Thyroid gland (tissue), 4 donors: Measurements from ENCODE around the gene RPL27A. TPM values are rescaled to one million over a fixed set of nuclear protein-coding genes. Genes with fewer than 3 reads are reported as not detected.
"Not testable (repeated sequence)": the region's sequence is repeated elsewhere in the genome, so short reads cannot be mapped to it uniquely, and the experiment has no call there.

ENCODE experiments used
- DNase-seq, 2 donors: peaks; one replicate each; pipeline ENCODE4 v3.0.0-alpha.2; 2019
- H3K27ac ChIP-seq, 3 donors: fragments of 200-600 bp; sonication (generic); 1 replicate in 2 of 3; 2 replicates in 1 of 3; pipeline ENCODE4 v1.5.1; 2016 to 2019; ENCODE audit warnings: mild to moderate bottlenecking in 1 of 3, moderate library complexity in 1 of 3
- H3K27me3 ChIP-seq: fragments of 200-600 bp; sonication (generic); one replicate; pipeline ENCODE4 v1.5.1; 2019
- H3K36me3 ChIP-seq, 2 donors: fragments of 200-600 bp; sonication (generic); one replicate each; pipeline ENCODE4 v1.5.1; 2016 to 2019
- H3K4me1 ChIP-seq, 2 donors: fragments of 200-600 bp; sonication (generic); one replicate each; pipeline ENCODE4 v1.5.1; 2017 to 2019
- H3K4me3 ChIP-seq, 3 donors: fragments of 200-600 bp; sonication (generic); replicated peaks in 1 of 3; 1 replicate in 2 of 3; 2 replicates in 1 of 3; pipeline ENCODE4 v1.5.1; 2016; ENCODE audit warnings: mild to moderate bottlenecking in 1 of 3
- H3K9me3 ChIP-seq: fragments of 200-600 bp; sonication (generic); one replicate; pipeline ENCODE4 v1.5.1; 2017
- POLR2A ChIP-seq, 2 donors: fragments of 450-650 bp; IDR thresholded peaks; one replicate each; pipeline ENCODE4 v1.6.1; 2017; ENCODE audit warnings: antibody characterized with exemption in 2 of 2, mild to moderate bottlenecking in 2 of 2, moderate library complexity in 1 of 2
- WGBS, 2 donors: methylation state at CpG; one replicate each; pipeline ENCODE4 v1.1.5; 2017; 5-methylcytosine and 5-hydroxymethylcytosine counted together
- intact Hi-C: fragments of 100-400 bp; cut with DNase I; formaldehyde crosslinking; loops from one replicate; pipeline ENCODE4 v1.15.1; 2023
- total RNA-seq, 4 donors: library from RNA; depleted of rRNA; stranded (reverse); fragments of >200 nt; gene quantifications; one replicate each; pipeline ENCODE4 v1.2.3, GENCODE V29; 2016
- TF ChIP-seq, protein P1 (sequence below), 6 experiments: fragments of 200-600 bp in 3 of 6; fragments of 450-650 bp in 3 of 6; sonication (generic) in 3 of 6; IDR thresholded peaks; one replicate each; pipeline ENCODE4 v1.5.1; 2016 to 2019; ENCODE audit warnings: antibody characterized with exemption in 6 of 6, mild to moderate bottlenecking in 2 of 6, inconsistent platforms in 1 of 6, moderate library complexity in 1 of 6

Gene RPL27A
- total RNA-seq, 4 donors from 2014 or later: 1,071 to 3,396 (median 1,647) TPM

DNA sequence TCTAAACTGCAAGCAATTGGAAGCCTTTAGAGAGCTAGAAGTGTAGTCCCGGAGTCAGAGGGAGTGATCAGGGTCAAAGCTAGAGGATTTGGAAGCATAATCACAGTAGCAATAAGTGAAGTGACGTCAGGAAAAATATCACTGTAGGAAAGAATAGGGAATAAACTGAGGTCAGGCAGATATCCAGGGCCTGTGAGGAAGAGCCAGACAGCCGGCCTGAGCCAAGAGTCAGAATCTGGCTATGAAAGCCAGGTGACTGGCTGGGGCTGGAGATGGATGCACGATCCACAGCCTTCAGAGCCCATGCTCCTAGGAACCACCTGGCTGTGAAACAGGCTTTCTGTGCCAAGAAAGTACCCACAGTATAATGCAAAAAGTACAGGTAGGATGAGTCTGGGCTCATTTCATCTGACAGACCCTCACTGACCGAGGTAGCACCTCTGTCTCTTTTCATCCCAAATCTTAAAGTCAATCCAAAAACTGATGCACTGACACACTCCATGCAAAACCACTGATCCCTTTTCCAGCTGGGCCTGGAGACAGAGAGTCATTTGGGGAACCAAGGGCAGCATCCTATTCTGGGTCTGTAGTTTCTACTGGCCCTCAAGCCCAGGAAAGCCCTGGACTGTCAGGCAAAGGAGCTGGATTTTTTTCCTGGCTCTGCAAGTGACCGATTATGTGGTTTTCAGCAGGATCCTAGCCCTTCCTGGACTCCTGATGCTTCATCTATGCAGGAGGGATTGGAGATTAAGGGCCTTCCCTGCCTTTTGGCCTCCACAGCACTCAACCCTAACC is 21.4 kb upstream of the RPL27A start:
- H3K9me3 ChIP-seq: no peaks in the 10 kb centered on the region
- H3K36me3 ChIP-seq: no peaks in the 10 kb centered on the region
- H3K4me1 ChIP-seq: no peaks in the 10 kb centered on the region
- TF ChIP-seq, protein P1, sequence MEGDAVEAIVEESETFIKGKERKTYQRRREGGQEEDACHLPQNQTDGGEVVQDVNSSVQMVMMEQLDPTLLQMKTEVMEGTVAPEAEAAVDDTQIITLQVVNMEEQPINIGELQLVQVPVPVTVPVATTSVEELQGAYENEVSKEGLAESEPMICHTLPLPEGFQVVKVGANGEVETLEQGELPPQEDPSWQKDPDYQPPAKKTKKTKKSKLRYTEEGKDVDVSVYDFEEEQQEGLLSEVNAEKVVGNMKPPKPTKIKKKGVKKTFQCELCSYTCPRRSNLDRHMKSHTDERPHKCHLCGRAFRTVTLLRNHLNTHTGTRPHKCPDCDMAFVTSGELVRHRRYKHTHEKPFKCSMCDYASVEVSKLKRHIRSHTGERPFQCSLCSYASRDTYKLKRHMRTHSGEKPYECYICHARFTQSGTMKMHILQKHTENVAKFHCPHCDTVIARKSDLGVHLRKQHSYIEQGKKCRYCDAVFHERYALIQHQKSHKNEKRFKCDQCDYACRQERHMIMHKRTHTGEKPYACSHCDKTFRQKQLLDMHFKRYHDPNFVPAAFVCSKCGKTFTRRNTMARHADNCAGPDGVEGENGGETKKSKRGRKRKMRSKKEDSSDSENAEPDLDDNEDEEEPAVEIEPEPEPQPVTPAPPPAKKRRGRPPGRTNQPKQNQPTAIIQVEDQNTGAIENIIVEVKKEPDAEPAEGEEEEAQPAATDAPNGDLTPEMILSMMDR (IDR thresholded peaks at IDR 0.05): no peak
- TF ChIP-seq POLR2A (IDR thresholded peaks at IDR 0.05): no peak
- intact Hi-C loops: no loop called here
- no peak overlapping the region for H3K27ac ChIP-seq
- H3K27me3 ChIP-seq: no peaks in the 10 kb centered on the region
- DNase-seq: no peak
- H3K4me3 ChIP-seq: no peak overlapping the region
- 75 to 88% methylated on average over 6 of the region's 6 CpGs for WGBS, 2 donors

DNA sequence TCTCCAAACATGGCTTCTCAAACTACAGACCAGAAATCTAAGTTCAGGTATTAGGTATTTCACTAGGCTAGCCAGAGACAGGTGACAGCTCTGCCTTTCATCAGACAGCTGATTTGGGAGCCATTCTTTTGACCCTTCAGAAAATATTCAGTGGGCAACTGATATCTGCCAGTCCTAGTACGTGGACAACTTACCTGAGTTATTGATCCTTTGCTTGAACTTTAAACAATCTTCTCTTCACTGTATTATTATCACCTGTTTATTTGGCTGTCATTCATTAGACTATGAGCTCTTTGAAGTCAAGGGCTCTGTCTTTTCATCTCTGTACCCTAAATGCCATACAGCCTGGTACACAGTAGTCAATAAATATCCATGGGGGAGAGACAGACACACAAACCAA is 17.4 kb upstream of the RPL27A start:
- TF ChIP-seq, protein P1 (IDR thresholded peaks at IDR 0.05): no peak
- no peak for TF ChIP-seq POLR2A (IDR thresholded peaks at IDR 0.05)
- 96 to 100% methylated on average over 1 of the region's 1 CpG for WGBS, 2 donors
- no peak overlapping the region for H3K27ac ChIP-seq
- no peaks in the 10 kb centered on the region for H3K4me1 ChIP-seq
- DNase-seq: no peak
- H3K36me3 ChIP-seq: no peaks in the 10 kb centered on the region
- no peaks in the 10 kb centered on the region for H3K27me3 ChIP-seq
- intact Hi-C loops: no loop called here
- H3K9me3 ChIP-seq: no peaks in the 10 kb centered on the region
- no peak overlapping the region for H3K4me3 ChIP-seq

DNA sequence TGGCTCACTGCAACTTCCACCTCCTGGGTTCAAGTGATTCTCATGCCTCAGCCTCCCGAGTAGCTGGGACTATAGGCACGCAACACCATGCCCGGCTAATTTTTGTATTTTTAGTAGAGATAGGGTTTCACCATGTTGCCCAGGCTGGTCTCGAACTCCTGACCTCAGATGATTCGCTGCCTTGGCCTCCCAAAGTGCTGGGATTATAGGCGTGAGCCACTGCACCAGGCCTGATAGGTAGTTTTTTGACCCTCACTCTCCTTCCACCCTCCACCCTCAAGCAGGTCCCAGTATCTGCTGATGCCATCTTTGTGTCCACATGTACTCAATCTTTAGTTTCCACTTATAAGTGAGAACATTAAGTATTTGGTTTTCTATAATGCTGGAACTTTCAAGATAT is 12.5 kb upstream of the RPL27A start:
- not testable (repeated sequence) for H3K27me3 ChIP-seq, H3K4me3 ChIP-seq, DNase-seq, H3K27ac ChIP-seq, H3K36me3 ChIP-seq, H3K9me3 ChIP-seq
- 93 to 94% methylated on average over 6 of the region's 6 CpGs for WGBS, 2 donors
- H3K4me1 ChIP-seq: peaks cover 16 to 17% of the 10 kb centered on the region in 2 donors
- intact Hi-C loops: loop anchor here (10.0 kb wide), 1 partner anchor 295 kb away; the partner anchor contains the start of gene TMEM9B

DNA sequence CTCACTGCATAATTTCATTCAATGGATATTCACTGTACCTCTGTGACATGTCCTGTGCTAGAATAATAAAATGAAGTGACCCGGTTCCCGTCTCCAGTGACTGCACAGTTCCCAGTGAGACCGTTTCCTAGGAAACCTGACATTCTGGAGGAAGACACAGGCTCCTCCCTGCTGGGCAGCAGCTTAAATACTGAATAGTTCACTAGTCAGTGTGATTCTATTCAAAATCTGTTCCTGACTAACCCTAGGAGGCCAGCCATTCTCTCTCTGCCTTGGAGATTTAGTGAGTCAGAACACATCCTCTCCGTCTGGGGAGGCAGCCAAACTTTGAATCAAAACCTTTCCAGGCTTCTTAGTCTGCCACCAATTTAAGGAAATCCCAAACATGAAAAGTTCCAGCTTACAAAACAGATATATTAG is 11.4 kb upstream of the RPL27A start:
- Histone ChIP-seq H3K4me1 (peaks cover 16 to 17% of the 10 kb centered on the region in 2 donors), H3K27me3 (no peaks in the 10 kb centered on the region), H3K36me3 (no peaks in the 10 kb centered on the region), H3K9me3 (no peaks in the 10 kb centered on the region), H3K27ac (peak overlapping the region; percentile 81 to 90 (median 85)), H3K4me3 (no peak overlapping the region)
- intact Hi-C loops: loop anchor here (10.0 kb wide), 1 partner anchor 294 kb away; the partner anchor contains the start of gene TMEM9B
- TF ChIP-seq, protein P1 (IDR thresholded peaks at IDR 0.05): no peak
- TF ChIP-seq POLR2A (IDR thresholded peaks at IDR 0.05): peak in 1 of 2 donors; percentile 64
- DNase-seq: peak; percentile 82 to 83
- 6 to 7% methylated on average over 4 of the region's 4 CpGs for WGBS, 2 donors

DNA sequence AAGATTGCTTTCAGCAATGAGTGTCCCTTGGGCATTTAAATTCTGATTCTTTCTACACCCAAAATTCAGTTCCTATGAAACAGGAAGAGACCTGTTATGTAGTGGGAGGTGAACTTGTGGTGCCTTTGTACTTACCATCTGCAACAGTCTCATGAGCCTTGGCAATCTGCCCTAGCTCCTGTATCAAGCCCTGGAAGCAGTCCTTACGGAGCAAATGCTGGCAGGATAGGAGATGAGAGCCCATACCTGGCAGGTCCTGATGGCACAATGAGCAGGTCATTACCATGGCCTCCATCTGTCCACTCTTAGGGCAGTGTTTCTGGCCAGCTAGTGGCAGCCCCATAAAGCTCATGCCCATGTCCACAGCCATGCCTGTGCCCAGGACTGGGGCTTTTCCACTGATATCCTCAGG is 10.9 kb upstream of the RPL27A start:
- intact Hi-C loops: loop anchor here (10.0 kb wide), 1 partner anchor 293 kb away; the partner anchor contains the start of gene TMEM9B
- WGBS, 2 donors: 0% methylated on average over 1 of the region's 1 CpG; no CpG with 5 or more reads in 1 of the 2 donors
- H3K4me3 ChIP-seq: no peak overlapping the region
- H3K4me1 ChIP-seq: peaks cover 16 to 17% of the 10 kb centered on the region in 2 donors
- H3K36me3 ChIP-seq: no peaks in the 10 kb centered on the region
- no peak for TF ChIP-seq POLR2A (IDR thresholded peaks at IDR 0.05)
- TF ChIP-seq, protein P1 (IDR thresholded peaks at IDR 0.05): no peak
- peak overlapping the region; percentile 81 to 90 (median 85) for H3K27ac ChIP-seq
- peak; percentile 62 to 65 for DNase-seq
- H3K27me3 ChIP-seq: no peaks in the 10 kb centered on the region
- H3K9me3 ChIP-seq: no peaks in the 10 kb centered on the region
